Gastroesophageal sphincter (tissue), 4 donors: ENCODE measurements around the gene GRID1. TPM values are rescaled to one million over a fixed set of nuclear protein-coding genes. Genes with fewer than 3 reads are reported as not detected.

Experiments used
- ATAC-seq: fragments of 150-250 bp; one replicate; pipeline ENCODE4 v1.9.1; 2016; ENCODE audit warnings: mild to moderate bottlenecking, moderate library complexity
- H3K27ac ChIP-seq, 4 donors: fragments of 200-600 bp; sonication (generic) in 3 of 4; 1 replicate in 3 of 4; 2 replicates in 1 of 4; pipeline ENCODE4 v1.5.1; 2016 to 2019
- H3K27me3 ChIP-seq: fragments of 200-600 bp; sonication (generic); one replicate; pipeline ENCODE4 v1.5.1; 2019
- H3K36me3 ChIP-seq, 2 donors: fragments of 200-600 bp; sonication (generic); one replicate each; pipeline ENCODE4 v1.5.1; 2019; ENCODE audit warnings: control low read depth in 1 of 2
- H3K4me1 ChIP-seq, 3 donors: fragments of 200-600 bp; sonication (generic); 1 replicate in 2 of 3; 2 replicates in 1 of 3; pipeline ENCODE4 v1.5.1; 2016 to 2019; ENCODE audit warnings: control low read depth in 2 of 3
- H3K4me3 ChIP-seq, 2 donors: fragments of 200-600 bp; sonication (generic); one replicate each; pipeline ENCODE4 v1.5.1; 2019; ENCODE audit warnings: mild to moderate bottlenecking in 1 of 2, moderate library complexity in 1 of 2
- H3K9me3 ChIP-seq, 3 donors: fragments of 200-600 bp; sonication (generic); one replicate each; pipeline ENCODE4 v1.5.1; 2017 to 2019; ENCODE audit warnings: control low read depth in 2 of 3
- EP300 ChIP-seq: sonication (generic); formaldehyde crosslinking; IDR thresholded peaks from one replicate; pipeline ENCODE4 v1.6.1; 2017; ENCODE audit warnings: antibody characterized with exemption, mild to moderate bottlenecking
- POLR2A ChIP-seq, 2 donors: fragments of 450-650 bp; IDR thresholded peaks; one replicate each; pipeline ENCODE4 v1.6.1; 2017; ENCODE audit warnings: antibody characterized with exemption in 2 of 2, mild to moderate bottlenecking in 2 of 2, moderate library complexity in 1 of 2
- POLR2AphosphoS5 ChIP-seq: sonication (generic); formaldehyde crosslinking; IDR thresholded peaks from one replicate; pipeline ENCODE4 v1.6.1; 2017; ENCODE audit warnings: antibody characterized with exemption
- WGBS, 2 donors: methylation state at CpG; one replicate each; pipeline ENCODE4 v1.1.5; 2018; ENCODE audit warnings: low coverage in 1 of 2; 5-methylcytosine and 5-hydroxymethylcytosine counted together
- total RNA-seq, 4 donors: library from RNA; depleted of rRNA; stranded (reverse); fragments of >200 nt; gene quantifications; one replicate each; pipeline ENCODE4 v1.1.0, GENCODE V29; 2016
- TF ChIP-seq, protein P1 (sequence below), 4 experiments: fragments of 200-600 bp in 2 of 4; fragments of 450-650 bp in 2 of 4; sonication (generic) in 1 of 4; IDR thresholded peaks; one replicate each; pipeline ENCODE4 v1.5.1; 2017 to 2019; ENCODE audit warnings: antibody characterized with exemption in 4 of 4, mild to moderate bottlenecking in 2 of 4, moderate library complexity in 2 of 4

The GRID1 gene
- total RNA-seq, 4 donors from 2014 or later: 1.2 to 2.7 (median 1.7) TPM

- Histone ChIP-seq H3K27me3 (no peaks in the 10 kb centered on the region), H3K9me3 (no peaks in the 10 kb centered on the region), H3K4me1 (no peaks in the 10 kb centered on the region), H3K4me3 (no peak overlapping the region), H3K27ac (no peak overlapping the region), H3K36me3 (no peaks in the 10 kb centered on the region)
- no peak for TF ChIP-seq POLR2AphosphoS5
- TF ChIP-seq EP300: no peak
- TF ChIP-seq, protein P1, sequence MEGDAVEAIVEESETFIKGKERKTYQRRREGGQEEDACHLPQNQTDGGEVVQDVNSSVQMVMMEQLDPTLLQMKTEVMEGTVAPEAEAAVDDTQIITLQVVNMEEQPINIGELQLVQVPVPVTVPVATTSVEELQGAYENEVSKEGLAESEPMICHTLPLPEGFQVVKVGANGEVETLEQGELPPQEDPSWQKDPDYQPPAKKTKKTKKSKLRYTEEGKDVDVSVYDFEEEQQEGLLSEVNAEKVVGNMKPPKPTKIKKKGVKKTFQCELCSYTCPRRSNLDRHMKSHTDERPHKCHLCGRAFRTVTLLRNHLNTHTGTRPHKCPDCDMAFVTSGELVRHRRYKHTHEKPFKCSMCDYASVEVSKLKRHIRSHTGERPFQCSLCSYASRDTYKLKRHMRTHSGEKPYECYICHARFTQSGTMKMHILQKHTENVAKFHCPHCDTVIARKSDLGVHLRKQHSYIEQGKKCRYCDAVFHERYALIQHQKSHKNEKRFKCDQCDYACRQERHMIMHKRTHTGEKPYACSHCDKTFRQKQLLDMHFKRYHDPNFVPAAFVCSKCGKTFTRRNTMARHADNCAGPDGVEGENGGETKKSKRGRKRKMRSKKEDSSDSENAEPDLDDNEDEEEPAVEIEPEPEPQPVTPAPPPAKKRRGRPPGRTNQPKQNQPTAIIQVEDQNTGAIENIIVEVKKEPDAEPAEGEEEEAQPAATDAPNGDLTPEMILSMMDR (IDR thresholded peaks at IDR 0.05): no peak
- no peak for TF ChIP-seq POLR2A (IDR thresholded peaks at IDR 0.05)
- 81 to 87% methylated on average over 4 to 5 of the region's 6 CpGs for WGBS, 2 donors
- ATAC-seq: no peak
Observed at GRCh38 chr10:85612833-85613232, 753.8 kb downstream of the GRID1 start.

- Histone ChIP-seq H3K27me3 (no peaks in the 10 kb centered on the region), H3K36me3 (no peaks in the 10 kb centered on the region), H3K4me1 (no peaks in the 10 kb centered on the region), H3K27ac (no peak overlapping the region), H3K9me3 (no peaks in the 10 kb centered on the region), H3K4me3 (no peak overlapping the region)
- TF ChIP-seq EP300 (no peak), POLR2AphosphoS5 (no peak), POLR2A (IDR thresholded peaks at IDR 0.05) (no peak)
- TF ChIP-seq, protein P1 (IDR thresholded peaks at IDR 0.05): no peak
- ATAC-seq: no peak
- 90 to 95% methylated on average over 2 to 3 of the region's 3 CpGs for WGBS, 2 donors
Observed at GRCh38 chr10:85612378-85612775, 754.2 kb downstream of the GRID1 start.

- Histone ChIP-seq H3K4me1 (no peaks in the 10 kb centered on the region), H3K9me3 (no peaks in the 10 kb centered on the region), H3K27ac (no peak overlapping the region), H3K4me3 (no peak overlapping the region), H3K27me3 (no peaks in the 10 kb centered on the region), H3K36me3 (no peaks in the 10 kb centered on the region)
- ATAC-seq: no peak
- no peak for TF ChIP-seq POLR2AphosphoS5
- 72 to 93% methylated on average over 3 to 5 of the region's 7 CpGs for WGBS, 2 donors
Observed at GRCh38 chr10:85611746-85612377, 754.7 kb downstream of the GRID1 start.

- no peak for ATAC-seq
- 79 to 80% methylated on average over 3 to 4 of the region's 5 CpGs for WGBS, 2 donors
Observed at GRCh38 chr10:85611093-85611740, 755.4 kb downstream of the GRID1 start.

GRCh38 chr10:85610381-85611092 is 756.1 kb downstream of the GRID1 start:
- Histone ChIP-seq H3K27ac (no peak overlapping the region), H3K4me3 (no peak overlapping the region), H3K27me3 (no peaks in the 10 kb centered on the region), H3K4me1 (no peaks in the 10 kb centered on the region), H3K9me3 (no peaks in the 10 kb centered on the region), H3K36me3 (no peaks in the 10 kb centered on the region)
- ATAC-seq: no peak
- 59 to 78% methylated on average over 1 to 3 of the region's 3 CpGs for WGBS, 2 donors
- no peak for TF ChIP-seq POLR2A (IDR thresholded peaks at IDR 0.05)
- TF ChIP-seq, protein P1 (IDR thresholded peaks at IDR 0.05): no peak
- no peak for TF ChIP-seq POLR2AphosphoS5

More at GRCh38 chr10:85611093-85611740, 755.4 kb downstream of the GRID1 start:
- no peak overlapping the region for H3K27ac ChIP-seq
- H3K9me3 ChIP-seq: no peaks in the 10 kb centered on the region
- TF ChIP-seq, protein P1 (IDR thresholded peaks at IDR 0.05): no peak
- TF ChIP-seq EP300: no peak
- no peak for TF ChIP-seq POLR2A (IDR thresholded peaks at IDR 0.05)
- no peak for TF ChIP-seq POLR2AphosphoS5
- no peak overlapping the region for H3K4me3 ChIP-seq
- H3K27me3 ChIP-seq: no peaks in the 10 kb centered on the region
- H3K36me3 ChIP-seq: no peaks in the 10 kb centered on the region
- H3K4me1 ChIP-seq: no peaks in the 10 kb centered on the region
